Measurements from ENCODE around the gene SERGEF.

Gene SERGEF

GRCh38 chr11:17845431-17845881 lies 167.4 kb downstream of the SERGEF start:
- H3K79me2 ChIP-seq (ENCODE audit: control insufficient read depth, insufficient read depth, low read length) = no peaks in the 10 kb centered on the region
- no peak overlapping the region for H2BK5ac ChIP-seq (ENCODE audit: low read length)
- no peak overlapping the region for H3K4me2 ChIP-seq (ENCODE audit: low read length)
- H3K4me3 ChIP-seq (ENCODE audit: low read length) = no peak overlapping the region
- DNase-seq = no peak
- H3K4ac ChIP-seq (ENCODE audit: low read depth, low read length) = no peak overlapping the region
- H4K8ac ChIP-seq (ENCODE audit: low read depth, low read length) = no peak overlapping the region
- no peak overlapping the region for H3K18ac ChIP-seq (ENCODE audit: low read length)
- H3K56ac ChIP-seq (ENCODE audit: low read length) = no peak overlapping the region
- H3K27ac ChIP-seq (ENCODE audit: low read depth, low read length) = no peak overlapping the region
- no peak overlapping the region for H2BK15ac ChIP-seq (replicated peaks; ENCODE audit: low read depth)
- H3K36me3 ChIP-seq (ENCODE audit: control insufficient read depth, insufficient read depth, low read length) = no peaks in the 10 kb centered on the region
- H2BK120ac ChIP-seq (ENCODE audit: low read depth, low read length) = no peak overlapping the region
- no peaks in the 10 kb centered on the region for H3K79me1 ChIP-seq (ENCODE audit: low read length)
- no peaks in the 10 kb centered on the region for H3K27me3 ChIP-seq (ENCODE audit: insufficient read depth, low read length, poor library complexity)
- H3K23ac ChIP-seq (ENCODE audit: low read length) = no peak overlapping the region
- no peak overlapping the region for H3K9ac ChIP-seq (ENCODE audit: low read length)
- H4K5ac ChIP-seq (ENCODE audit: low read length) = no peak overlapping the region
- H2AK5ac ChIP-seq (ENCODE audit: low read length) = no peak overlapping the region
- no peaks in the 10 kb centered on the region for H3K4me1 ChIP-seq (ENCODE audit: control insufficient read depth, low read depth, low read length)

GRCh38 chr11:17840101-17840548 lies 172.7 kb downstream of the SERGEF start:
- H3K56ac ChIP-seq (ENCODE audit: low read length) = no peak overlapping the region
- no peak for DNase-seq
- H3K18ac ChIP-seq (ENCODE audit: low read length) = no peak overlapping the region
- no peaks in the 10 kb centered on the region for H3K79me2 ChIP-seq (ENCODE audit: control insufficient read depth, insufficient read depth, low read length)
- H3K4ac ChIP-seq (ENCODE audit: low read depth, low read length) = no peak overlapping the region
- H3K36me3 ChIP-seq (ENCODE audit: control insufficient read depth, insufficient read depth, low read length) = no peaks in the 10 kb centered on the region
- no peak overlapping the region for H3K23ac ChIP-seq (ENCODE audit: low read length)
- no peak overlapping the region for H2BK5ac ChIP-seq (ENCODE audit: low read length)
- no peak overlapping the region for H3K4me2 ChIP-seq (ENCODE audit: low read length)
- no peak overlapping the region for H3K27ac ChIP-seq (ENCODE audit: low read depth, low read length)
- H4K8ac ChIP-seq (ENCODE audit: low read depth, low read length) = no peak overlapping the region
- H4K5ac ChIP-seq (ENCODE audit: low read length) = no peak overlapping the region
- WGBS (ENCODE audit: extremely low coverage, insufficient coverage, low lambda C conversion rate) = no CpG with 5 or more reads among the region's 4 CpGs
- no peak overlapping the region for H2AK5ac ChIP-seq (ENCODE audit: low read length)
- no peak overlapping the region for H3K9ac ChIP-seq (ENCODE audit: low read length)
- no peaks in the 10 kb centered on the region for H3K27me3 ChIP-seq (ENCODE audit: insufficient read depth, low read length, poor library complexity)
- H2BK15ac ChIP-seq (replicated peaks; ENCODE audit: low read depth) = no peak overlapping the region
- H2BK120ac ChIP-seq (ENCODE audit: low read depth, low read length) = no peak overlapping the region
- H3K79me1 ChIP-seq (ENCODE audit: low read length) = no peaks in the 10 kb centered on the region
- H3K4me3 ChIP-seq (ENCODE audit: low read length) = no peak overlapping the region
- no peaks in the 10 kb centered on the region for H3K4me1 ChIP-seq (ENCODE audit: control insufficient read depth, low read depth, low read length)

DNA sequence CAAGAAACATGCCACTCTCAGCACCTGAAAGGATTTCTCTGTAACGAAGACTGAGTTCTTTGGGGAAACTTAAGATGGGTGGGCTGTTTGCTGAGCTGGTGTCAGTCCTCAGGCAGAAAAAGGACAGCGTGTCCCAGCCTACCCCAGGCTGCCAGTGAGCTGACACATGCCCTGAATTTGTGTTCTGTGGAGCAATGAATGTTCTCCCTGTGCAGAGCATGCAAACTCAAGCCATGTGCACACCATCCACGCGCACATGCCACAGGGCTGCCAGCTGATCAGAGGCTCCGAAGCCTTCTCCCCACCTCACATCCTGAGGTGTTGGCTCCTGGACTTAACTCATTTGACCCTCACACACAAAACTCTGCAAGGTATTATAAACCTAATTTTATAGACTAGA lies 173.4 kb downstream of the SERGEF start:
- Histone ChIP-seq H3K9ac (ENCODE audit: low read length) (no peak overlapping the region), H3K4me3 (ENCODE audit: low read length) (no peak overlapping the region), H3K4me2 (ENCODE audit: low read length) (no peak overlapping the region), H3K36me3 (ENCODE audit: control insufficient read depth, insufficient read depth, low read length) (no peaks in the 10 kb centered on the region), H2BK5ac (ENCODE audit: low read length) (no peak overlapping the region), H3K23ac (ENCODE audit: low read length) (no peak overlapping the region), H3K4ac (ENCODE audit: low read depth, low read length) (no peak overlapping the region), H3K79me2 (ENCODE audit: control insufficient read depth, insufficient read depth, low read length) (no peaks in the 10 kb centered on the region), H4K8ac (ENCODE audit: low read depth, low read length) (no peak overlapping the region), H3K27ac (ENCODE audit: low read depth, low read length) (no peak overlapping the region), H3K4me1 (ENCODE audit: control insufficient read depth, low read depth, low read length) (no peaks in the 10 kb centered on the region), H2AK5ac (ENCODE audit: low read length) (no peak overlapping the region), H4K5ac (ENCODE audit: low read length) (no peak overlapping the region), H2BK15ac (replicated peaks; ENCODE audit: low read depth) (no peak overlapping the region), H3K27me3 (ENCODE audit: insufficient read depth, low read length, poor library complexity) (no peaks in the 10 kb centered on the region), H3K18ac (ENCODE audit: low read length) (no peak overlapping the region), H2BK120ac (ENCODE audit: low read depth, low read length) (no peak overlapping the region), H3K56ac (ENCODE audit: low read length) (no peak overlapping the region), H3K79me1 (ENCODE audit: low read length) (no peaks in the 10 kb centered on the region)
- no peak for DNase-seq
- WGBS (ENCODE audit: extremely low coverage, insufficient coverage, low lambda C conversion rate) = no CpG with 5 or more reads among the region's 5 CpGs

DNA sequence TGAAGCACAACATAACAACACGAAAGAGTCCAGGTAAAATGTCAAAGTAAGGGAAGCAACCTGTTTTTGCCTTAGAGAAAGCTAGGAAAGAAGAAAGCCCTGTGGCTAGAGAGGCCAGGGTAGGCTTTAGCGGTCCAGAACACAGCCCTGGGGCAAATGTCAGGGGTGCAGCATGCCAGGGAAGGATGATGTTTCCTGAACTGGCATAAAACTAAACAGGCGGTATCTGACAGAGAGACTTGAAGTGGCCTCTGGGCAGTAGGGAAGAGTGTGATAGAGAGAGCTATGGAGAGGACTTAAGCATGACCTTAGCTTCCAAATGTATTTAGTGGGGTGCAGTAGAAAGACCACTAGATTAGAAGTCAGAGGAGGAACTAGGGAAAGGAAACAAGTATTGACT lies 174.7 kb downstream of the SERGEF start:
- WGBS (ENCODE audit: extremely low coverage, insufficient coverage, low lambda C conversion rate) = no CpG with 5 or more reads among the region's 3 CpGs
- no peak overlapping the region for H3K27ac ChIP-seq (ENCODE audit: low read depth, low read length)

GRCh38 chr11:17831883-17832282 lies 181.0 kb downstream of the SERGEF start:
- Histone ChIP-seq H3K9ac (ENCODE audit: low read length) (no peak overlapping the region), H3K36me3 (ENCODE audit: control insufficient read depth, insufficient read depth, low read length) (no peaks in the 10 kb centered on the region), H2AK5ac (ENCODE audit: low read length) (no peak overlapping the region), H3K4me2 (ENCODE audit: low read length) (no peak overlapping the region), H3K27ac (ENCODE audit: low read depth, low read length) (no peak overlapping the region), H2BK5ac (ENCODE audit: low read length) (no peak overlapping the region), H3K79me1 (ENCODE audit: low read length) (no peaks in the 10 kb centered on the region), H3K27me3 (ENCODE audit: insufficient read depth, low read length, poor library complexity) (no peaks in the 10 kb centered on the region), H3K4me3 (ENCODE audit: low read length) (no peak overlapping the region), H3K4me1 (ENCODE audit: control insufficient read depth, low read depth, low read length) (no peaks in the 10 kb centered on the region), H4K8ac (ENCODE audit: low read depth, low read length) (no peak overlapping the region), H3K18ac (ENCODE audit: low read length) (no peak overlapping the region), H3K56ac (ENCODE audit: low read length) (no peak overlapping the region), H3K23ac (ENCODE audit: low read length) (no peak overlapping the region), H2BK120ac (ENCODE audit: low read depth, low read length) (no peak overlapping the region), H3K4ac (ENCODE audit: low read depth, low read length) (no peak overlapping the region), H3K79me2 (ENCODE audit: control insufficient read depth, insufficient read depth, low read length) (no peaks in the 10 kb centered on the region), H4K5ac (ENCODE audit: low read length) (no peak overlapping the region), H2BK15ac (replicated peaks; ENCODE audit: low read depth) (no peak overlapping the region)
- no peak for DNase-seq
- WGBS (ENCODE audit: extremely low coverage, insufficient coverage, low lambda C conversion rate) = no CpG with 5 or more reads among the region's 3 CpGs

More for the DNA sequence above, 174.7 kb downstream of the SERGEF start:
- Histone ChIP-seq H3K4me2 (ENCODE audit: low read length) (no peak overlapping the region), H4K5ac (ENCODE audit: low read length) (no peak overlapping the region), H2BK5ac (ENCODE audit: low read length) (no peak overlapping the region), H3K56ac (ENCODE audit: low read length) (no peak overlapping the region), H2AK5ac (ENCODE audit: low read length) (no peak overlapping the region), H3K18ac (ENCODE audit: low read length) (no peak overlapping the region), H3K79me2 (ENCODE audit: control insufficient read depth, insufficient read depth, low read length) (no peaks in the 10 kb centered on the region), H2BK120ac (ENCODE audit: low read depth, low read length) (no peak overlapping the region), H3K4me1 (ENCODE audit: control insufficient read depth, low read depth, low read length) (no peaks in the 10 kb centered on the region), H3K27me3 (ENCODE audit: insufficient read depth, low read length, poor library complexity) (no peaks in the 10 kb centered on the region), H3K9ac (ENCODE audit: low read length) (no peak overlapping the region), H3K4ac (ENCODE audit: low read depth, low read length) (no peak overlapping the region), H4K8ac (ENCODE audit: low read depth, low read length) (no peak overlapping the region), H2BK15ac (replicated peaks; ENCODE audit: low read depth) (no peak overlapping the region), H3K23ac (ENCODE audit: low read length) (no peak overlapping the region), H3K36me3 (ENCODE audit: control insufficient read depth, insufficient read depth, low read length) (no peaks in the 10 kb centered on the region), H3K4me3 (ENCODE audit: low read length) (no peak overlapping the region), H3K79me1 (ENCODE audit: low read length) (no peaks in the 10 kb centered on the region)
- DNase-seq = no peak

DNA sequence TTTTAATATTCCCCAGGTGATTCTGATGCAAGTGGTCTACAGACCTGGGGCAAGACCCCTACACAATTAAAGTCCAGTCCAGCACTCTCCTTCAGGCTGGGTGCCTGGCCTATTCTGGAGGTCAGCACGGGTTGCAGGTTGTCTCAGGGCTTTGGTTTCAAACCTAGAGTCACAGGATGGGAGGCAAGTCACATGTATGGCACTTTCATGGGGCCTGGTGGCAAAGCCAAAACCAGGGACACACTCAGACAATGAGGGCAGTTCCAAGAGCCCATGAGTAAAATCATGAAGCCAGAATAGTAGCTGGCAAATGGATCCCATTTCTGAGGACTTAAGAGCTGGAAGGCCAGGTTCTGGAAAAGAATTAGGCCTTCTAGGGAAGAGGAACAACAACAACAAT lies 181.6 kb downstream of the SERGEF start:
- no peaks in the 10 kb centered on the region for H3K27me3 ChIP-seq (ENCODE audit: insufficient read depth, low read length, poor library complexity)
- DNase-seq = no peak
- H2BK15ac ChIP-seq (replicated peaks; ENCODE audit: low read depth) = no peak overlapping the region
- no peak overlapping the region for H4K8ac ChIP-seq (ENCODE audit: low read depth, low read length)
- no peak overlapping the region for H2BK5ac ChIP-seq (ENCODE audit: low read length)
- no peak overlapping the region for H3K4ac ChIP-seq (ENCODE audit: low read depth, low read length)
- no peaks in the 10 kb centered on the region for H3K4me1 ChIP-seq (ENCODE audit: control insufficient read depth, low read depth, low read length)
- H3K4me2 ChIP-seq (ENCODE audit: low read length) = no peak overlapping the region
- no peak overlapping the region for H3K23ac ChIP-seq (ENCODE audit: low read length)
- no peaks in the 10 kb centered on the region for H3K36me3 ChIP-seq (ENCODE audit: control insufficient read depth, insufficient read depth, low read length)
- no peak overlapping the region for H3K4me3 ChIP-seq (ENCODE audit: low read length)
- WGBS (ENCODE audit: extremely low coverage, insufficient coverage, low lambda C conversion rate) = no CpG with 5 or more reads among the region's 1 CpG
- no peak overlapping the region for H3K9ac ChIP-seq (ENCODE audit: low read length)
- H4K5ac ChIP-seq (ENCODE audit: low read length) = no peak overlapping the region
- no peaks in the 10 kb centered on the region for H3K79me2 ChIP-seq (ENCODE audit: control insufficient read depth, insufficient read depth, low read length)
- no peak overlapping the region for H3K56ac ChIP-seq (ENCODE audit: low read length)
- H2AK5ac ChIP-seq (ENCODE audit: low read length) = no peak overlapping the region
- no peak overlapping the region for H3K27ac ChIP-seq (ENCODE audit: low read depth, low read length)
- H2BK120ac ChIP-seq (ENCODE audit: low read depth, low read length) = no peak overlapping the region
- H3K79me1 ChIP-seq (ENCODE audit: low read length) = no peaks in the 10 kb centered on the region
- H3K18ac ChIP-seq (ENCODE audit: low read length) = no peak overlapping the region

Data from mesendoderm (in vitro differentiated cells).